RWPE2 (cell line): ENCODE data around the gene FBXL7.

Experiments used
- ATAC-seq: fragments of 200-7000 bp; cut with Tn5 transposase; 3 replicates; pipeline ENCODE4 v1.9.1; 2021; ENCODE audit warnings: low read depth
- DNase-seq: peaks from one replicate; pipeline ENCODE4 v3.0.0-alpha.2; 2020; ENCODE audit warnings: low spot score
- H3K27ac ChIP-seq: fragments of 450-650 bp; 2 replicates; pipeline ENCODE4 v1.5.1; 2017; ENCODE audit warnings: mild to moderate bottlenecking; ENCODE audit not compliant: poor library complexity, severe bottlenecking
- H3K27me3 ChIP-seq: fragments of 250-450 bp; sonication (Bioruptor Pico); 2 replicates; pipeline ENCODE4 v1.5.1; 2021; ENCODE audit warnings: mild to moderate bottlenecking, moderate library complexity; ENCODE audit not compliant: insufficient read depth, poor library complexity, severe bottlenecking
- H3K36me3 ChIP-seq: fragments of 250-450 bp; sonication (Bioruptor Pico); 2 replicates; pipeline ENCODE4 v1.5.1; 2020; ENCODE audit warnings: low read depth, mild to moderate bottlenecking, moderate library complexity
- H3K4me1 ChIP-seq: fragments of 250-450 bp; sonication (Bioruptor Pico); 2 replicates; pipeline ENCODE4 v1.5.1; 2021; ENCODE audit warnings: mild to moderate bottlenecking, moderate library complexity; ENCODE audit not compliant: insufficient read depth, poor library complexity, severe bottlenecking
- H3K4me3 ChIP-seq: fragments of 250-450 bp; sonication (Bioruptor Pico); 2 replicates; pipeline ENCODE4 v1.5.1; 2021; ENCODE audit warnings: mild to moderate bottlenecking, moderate library complexity; ENCODE audit not compliant: severe bottlenecking
- H3K9me3 ChIP-seq: fragments of 250-450 bp; sonication (Bioruptor Pico); 2 replicates; pipeline ENCODE4 v1.5.1; 2021; ENCODE audit warnings: mild to moderate bottlenecking, moderate library complexity; ENCODE audit not compliant: severe bottlenecking
- CTCF ChIP-seq: fragments of 450-650 bp; IDR thresholded peaks from one replicate; pipeline ENCODE4 v1.5.1; 2017; ENCODE audit warnings: mild to moderate bottlenecking, moderate library complexity; ENCODE audit not compliant: poor library complexity, severe bottlenecking

FBXL7 gene

GRCh38 chr5:15492545-15492944 lies 7.4 kb upstream of the FBXL7 start:
- no peak for TF ChIP-seq CTCF
- Histone ChIP-seq H3K9me3 (no peaks in the 10 kb centered on the region), H3K4me3 (no peak overlapping the region), H3K4me1 (no peaks in the 10 kb centered on the region), H3K36me3 (no peaks in the 10 kb centered on the region), H3K27ac (no peak overlapping the region), H3K27me3 (no peaks in the 10 kb centered on the region)
- ATAC-seq (no peak), DNase-seq (no peak)

GRCh38 chr5:15493501-15493900 lies 6.5 kb upstream of the FBXL7 start:
- Histone ChIP-seq H3K4me1 (no peaks in the 10 kb centered on the region), H3K27me3 (peaks cover 5% of the 10 kb centered on the region), H3K27ac (no peak overlapping the region), H3K9me3 (no peaks in the 10 kb centered on the region), H3K36me3 (no peaks in the 10 kb centered on the region), H3K4me3 (no peak overlapping the region)
- ATAC-seq (no peak), DNase-seq (no peak)
- TF ChIP-seq CTCF = no peak

GRCh38 chr5:15495026-15495425 lies 5.0 kb upstream of the FBXL7 start:
- no peak for DNase-seq
- H3K27ac ChIP-seq = no peak overlapping the region
- no peak for ATAC-seq
- H3K36me3 ChIP-seq = no peaks in the 10 kb centered on the region
- TF ChIP-seq CTCF = no peak
- peaks cover 20% of the 10 kb centered on the region for H3K27me3 ChIP-seq
- H3K9me3 ChIP-seq = no peaks in the 10 kb centered on the region
- no peaks in the 10 kb centered on the region for H3K4me1 ChIP-seq
- no peak overlapping the region for H3K4me3 ChIP-seq

- ATAC-seq = no peak
- Histone ChIP-seq H3K9me3 (no peaks in the 10 kb centered on the region), H3K4me3 (no peak overlapping the region)
These were observed 3.1 kb upstream of the FBXL7 start for GRCh38 chr5:15496886-15497285.

More at GRCh38 chr5:15496886-15497285, 3.1 kb upstream of the FBXL7 start:
- no peaks in the 10 kb centered on the region for H3K36me3 ChIP-seq
- DNase-seq = no peak
- H3K4me1 ChIP-seq = no peaks in the 10 kb centered on the region
- peaks cover 36% of the 10 kb centered on the region for H3K27me3 ChIP-seq
- TF ChIP-seq CTCF = no peak
- H3K27ac ChIP-seq = no peak overlapping the region
